Measurements from ENCODE around the gene SQOR.

GRCh38 chr15:45603881-45604280 lies 30.9 kb upstream of the SQOR start:
- TF ChIP-seq, protein P1, sequence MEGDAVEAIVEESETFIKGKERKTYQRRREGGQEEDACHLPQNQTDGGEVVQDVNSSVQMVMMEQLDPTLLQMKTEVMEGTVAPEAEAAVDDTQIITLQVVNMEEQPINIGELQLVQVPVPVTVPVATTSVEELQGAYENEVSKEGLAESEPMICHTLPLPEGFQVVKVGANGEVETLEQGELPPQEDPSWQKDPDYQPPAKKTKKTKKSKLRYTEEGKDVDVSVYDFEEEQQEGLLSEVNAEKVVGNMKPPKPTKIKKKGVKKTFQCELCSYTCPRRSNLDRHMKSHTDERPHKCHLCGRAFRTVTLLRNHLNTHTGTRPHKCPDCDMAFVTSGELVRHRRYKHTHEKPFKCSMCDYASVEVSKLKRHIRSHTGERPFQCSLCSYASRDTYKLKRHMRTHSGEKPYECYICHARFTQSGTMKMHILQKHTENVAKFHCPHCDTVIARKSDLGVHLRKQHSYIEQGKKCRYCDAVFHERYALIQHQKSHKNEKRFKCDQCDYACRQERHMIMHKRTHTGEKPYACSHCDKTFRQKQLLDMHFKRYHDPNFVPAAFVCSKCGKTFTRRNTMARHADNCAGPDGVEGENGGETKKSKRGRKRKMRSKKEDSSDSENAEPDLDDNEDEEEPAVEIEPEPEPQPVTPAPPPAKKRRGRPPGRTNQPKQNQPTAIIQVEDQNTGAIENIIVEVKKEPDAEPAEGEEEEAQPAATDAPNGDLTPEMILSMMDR (conservative IDR thresholded peaks at IDR 0.05), result no peak
- no peak for TF ChIP-seq ZFX (IDR thresholded peaks at IDR 0.05)
